ENCODE measurements around the gene FOXP2. TPM values are rescaled to one million over a fixed set of nuclear protein-coding genes. Genes with fewer than 3 reads are reported as not detected.
"Not testable (repeated sequence)": the region's sequence is repeated elsewhere in the genome, so short reads cannot be mapped to it uniquely, and the experiment has no call there.

Gene FOXP2
- total RNA-seq, 1 experiment from 2014 or later = not detected

DNA sequence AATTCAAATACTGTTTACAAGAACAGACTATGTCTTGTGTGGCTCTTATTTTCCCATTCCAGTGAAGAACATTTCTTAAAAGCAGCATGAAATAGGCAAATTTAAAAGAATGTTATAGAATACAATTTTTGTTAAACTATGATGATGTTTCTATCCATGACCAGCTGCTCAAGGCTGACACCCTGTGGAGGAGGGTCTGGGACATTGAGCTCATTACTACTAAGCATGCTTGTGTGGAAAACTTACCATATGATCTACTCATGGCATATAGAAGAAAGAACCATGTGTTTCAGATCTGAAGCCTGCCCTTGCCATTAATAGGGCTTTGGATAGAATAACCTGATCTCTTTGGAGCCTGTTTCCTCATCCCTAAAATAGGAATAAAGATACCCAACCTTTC lies 125.0 kb downstream of the FOXP2 start:
- DNase-seq (peak; percentile 16), ATAC-seq (peak; percentile 60; the same call in 1 of the 2 replicates)
- H3F3A ChIP-seq (ENCODE audit: low read length, unreplicated experiment) = no peaks in the 10 kb centered on the region
- intact Hi-C loops (cut with micrococcal nuclease) = loop anchor here (5.0 kb wide), 1 partner anchor 457 kb away; no protein-coding TSS in a partner anchor
- H3K79me2 ChIP-seq (ENCODE audit: low read length) = no peaks in the 10 kb centered on the region
- H3K4me3 ChIP-seq (ENCODE audit: low read length) = no peak overlapping the region
- H2AFZ ChIP-seq (ENCODE audit: low read length) = no peak overlapping the region
- BruUV-seq (replicated peaks) = no TSS peak
- H3K9ac ChIP-seq (ENCODE audit: low read length) = no peak overlapping the region
- no peak overlapping the region for H3K4me2 ChIP-seq (ENCODE audit: low read length)
- ChIA-PET POLR2A (ENCODE audit: unreplicated experiment) (no interaction called here), CTCF (interaction anchor here (0.5 to 1.0 kb wide), 4 partner anchors 113 to 1311 kb away, joined by 3 to 9 read pairs (median 6); no protein-coding TSS in a partner anchor)
- H3K9me2 ChIP-seq (replicated peaks; ENCODE audit: low read length) = no peaks in the 10 kb centered on the region
- H3K36me3 ChIP-seq (ENCODE audit: low read depth, low read length) = no peaks in the 10 kb centered on the region
- no peaks in the 10 kb centered on the region for H3K9me3 ChIP-seq (ENCODE audit: low read length)
- peaks cover 62% of the 10 kb centered on the region; the same call in 1 of the 2 replicates for H3K27me3 ChIP-seq (ENCODE audit: low read length)
- H3K27ac ChIP-seq (ENCODE audit: low read length) = no peak overlapping the region
- H3K4me1 ChIP-seq (ENCODE audit: insufficient read depth, low read length) = no peaks in the 10 kb centered on the region
- H4K20me1 ChIP-seq (ENCODE audit: low read length) = no peaks in the 10 kb centered on the region
- no peak for TF ChIP-seq EZH2phosphoT487 (IDR thresholded peaks at IDR 0.05; ENCODE audit: borderline replicate concordance, low read length)
- TF ChIP-seq, protein P1, sequence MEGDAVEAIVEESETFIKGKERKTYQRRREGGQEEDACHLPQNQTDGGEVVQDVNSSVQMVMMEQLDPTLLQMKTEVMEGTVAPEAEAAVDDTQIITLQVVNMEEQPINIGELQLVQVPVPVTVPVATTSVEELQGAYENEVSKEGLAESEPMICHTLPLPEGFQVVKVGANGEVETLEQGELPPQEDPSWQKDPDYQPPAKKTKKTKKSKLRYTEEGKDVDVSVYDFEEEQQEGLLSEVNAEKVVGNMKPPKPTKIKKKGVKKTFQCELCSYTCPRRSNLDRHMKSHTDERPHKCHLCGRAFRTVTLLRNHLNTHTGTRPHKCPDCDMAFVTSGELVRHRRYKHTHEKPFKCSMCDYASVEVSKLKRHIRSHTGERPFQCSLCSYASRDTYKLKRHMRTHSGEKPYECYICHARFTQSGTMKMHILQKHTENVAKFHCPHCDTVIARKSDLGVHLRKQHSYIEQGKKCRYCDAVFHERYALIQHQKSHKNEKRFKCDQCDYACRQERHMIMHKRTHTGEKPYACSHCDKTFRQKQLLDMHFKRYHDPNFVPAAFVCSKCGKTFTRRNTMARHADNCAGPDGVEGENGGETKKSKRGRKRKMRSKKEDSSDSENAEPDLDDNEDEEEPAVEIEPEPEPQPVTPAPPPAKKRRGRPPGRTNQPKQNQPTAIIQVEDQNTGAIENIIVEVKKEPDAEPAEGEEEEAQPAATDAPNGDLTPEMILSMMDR (conservative IDR thresholded peaks at IDR 0.05; ENCODE audit: low read depth, low read length) = peak; percentile 52

DNA sequence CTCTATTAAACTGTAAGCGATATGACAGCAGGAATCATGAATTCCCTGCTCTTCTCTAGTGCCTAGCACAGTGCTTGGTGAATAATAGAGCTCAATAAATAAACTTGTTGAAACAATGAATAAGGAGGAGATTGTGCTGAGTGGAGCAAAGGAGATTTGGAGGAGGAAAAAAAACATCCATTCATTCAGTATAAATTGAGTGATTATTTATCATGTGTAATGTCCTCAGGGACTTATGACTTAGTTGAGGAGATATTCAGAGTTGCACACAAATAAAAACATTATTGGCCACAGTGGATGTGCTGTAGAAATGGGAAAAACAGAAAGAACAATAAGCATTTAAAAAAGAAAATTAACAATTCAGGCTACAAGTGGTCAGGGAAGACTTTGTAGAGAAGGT lies 125.7 kb downstream of the FOXP2 start:
- ChIA-PET CTCF (no interaction called here), POLR2A (ENCODE audit: unreplicated experiment) (no interaction called here)
- no peak overlapping the region for H3K9ac ChIP-seq (ENCODE audit: low read length)
- no peak overlapping the region for H3K27ac ChIP-seq (ENCODE audit: low read length)
- H3K79me2 ChIP-seq (ENCODE audit: low read length) = no peaks in the 10 kb centered on the region
- H3K9me2 ChIP-seq (replicated peaks; ENCODE audit: low read length) = no peaks in the 10 kb centered on the region
- no peaks in the 10 kb centered on the region for H3F3A ChIP-seq (ENCODE audit: low read length, unreplicated experiment)
- no peaks in the 10 kb centered on the region for H3K9me3 ChIP-seq (ENCODE audit: low read length)
- BruUV-seq (replicated peaks) = no TSS peak
- no peak for TF ChIP-seq EZH2phosphoT487 (IDR thresholded peaks at IDR 0.05; ENCODE audit: borderline replicate concordance, low read length)
- TF ChIP-seq, protein P1 (conservative IDR thresholded peaks at IDR 0.05; ENCODE audit: low read depth, low read length) = no peak
- no peak for TF ChIP-seq EZH2 (IDR thresholded peaks at IDR 0.05; ENCODE audit: low read length, unreplicated experiment)
- no peaks in the 10 kb centered on the region for H4K20me1 ChIP-seq (ENCODE audit: low read length)
- peaks cover 59% of the 10 kb centered on the region; the same call in 1 of the 2 replicates for H3K27me3 ChIP-seq (ENCODE audit: low read length)
- DNase-seq (no peak), ATAC-seq (no peak)
- H3K36me3 ChIP-seq (ENCODE audit: low read depth, low read length) = no peaks in the 10 kb centered on the region
- intact Hi-C loops (cut with micrococcal nuclease) = no loop called here
- H2AFZ ChIP-seq (ENCODE audit: low read length) = no peak overlapping the region
- no peak overlapping the region for H3K4me2 ChIP-seq (ENCODE audit: low read length)
- no peaks in the 10 kb centered on the region for H3K4me1 ChIP-seq (ENCODE audit: insufficient read depth, low read length)
- no peak overlapping the region for H3K4me3 ChIP-seq (ENCODE audit: low read length)

DNA sequence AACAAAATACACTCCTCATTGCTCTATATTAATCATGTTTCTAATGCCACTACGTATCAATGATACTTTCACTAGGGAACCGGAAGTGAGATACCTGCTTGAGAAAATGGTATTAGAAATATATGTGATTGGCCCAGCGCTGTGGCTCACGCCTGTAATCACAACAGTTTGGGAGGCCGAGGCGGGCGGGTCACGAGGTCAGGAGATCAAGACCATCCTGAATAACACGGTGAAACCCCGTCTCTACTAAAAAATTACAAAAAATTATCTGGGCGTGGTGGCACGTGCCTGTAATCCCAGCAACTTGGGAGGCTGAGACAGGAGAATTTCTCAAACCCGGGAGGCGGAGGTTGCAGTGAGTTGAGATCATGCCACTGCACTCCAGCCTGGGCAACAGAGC lies 132.7 kb downstream of the FOXP2 start:
- H3K4me3 ChIP-seq (ENCODE audit: low read length); H2AFZ ChIP-seq (ENCODE audit: low read length); intact Hi-C loops (cut with micrococcal nuclease); ATAC-seq; H3K9me3 ChIP-seq (ENCODE audit: low read length); H3K4me2 ChIP-seq (ENCODE audit: low read length); BruUV-seq (replicated peaks); H3K36me3 ChIP-seq (ENCODE audit: low read depth, low read length); H3K4me1 ChIP-seq (ENCODE audit: insufficient read depth, low read length); H4K20me1 ChIP-seq (ENCODE audit: low read length); H3K27ac ChIP-seq (ENCODE audit: low read length); H3K9me2 ChIP-seq (replicated peaks; ENCODE audit: low read length); H3K9ac ChIP-seq (ENCODE audit: low read length); POLR2A ChIA-PET (ENCODE audit: unreplicated experiment); H3K79me2 ChIP-seq (ENCODE audit: low read length); H3F3A ChIP-seq (ENCODE audit: low read length, unreplicated experiment); CTCF ChIA-PET; DNase-seq: not testable (repeated sequence)
- peaks cover 52% of the 10 kb centered on the region for H3K27me3 ChIP-seq (ENCODE audit: low read length)
